Measurements from ENCODE around the gene NFKB1.

GRCh38 chr4:102503831-102504786 is 3.0 kb downstream of the NFKB1 start:
- TF ChIP-seq NFXL1 (CRISPR knock-in tag; IDR thresholded peaks at IDR 0.05) (no peak), REST (IDR thresholded peaks at IDR 0.05; ENCODE audit: borderline replicate concordance) (no peak), REST (CRISPR knock-in tag; IDR thresholded peaks at IDR 0.05; ENCODE audit: low read depth) (no peak), ELF4 (CRISPR knock-in tag; IDR thresholded peaks at IDR 0.05) (no peak), POLR2A (conservative IDR thresholded peaks at IDR 0.05) (no peak), FOXP1 (CRISPR knock-in tag; IDR thresholded peaks at IDR 0.05) (no peak), ZNF436 (CRISPR knock-in tag; IDR thresholded peaks at IDR 0.05) (no peak), ZNF12 (CRISPR knock-in tag; IDR thresholded peaks at IDR 0.05) (no peak), ZBTB8A (IDR thresholded peaks at IDR 0.05; ENCODE audit: partially characterized antibody) (no peak), RAD21 (CRISPR knock-in tag; conservative IDR thresholded peaks at IDR 0.05 in 1 of 2, IDR thresholded peaks at IDR 0.05 in 1 of 2) (no peak)

Data from K562 (cell line).